Stimulated activated CD4-positive, alpha-beta T cell treated with anti-CD3 and anti-CD28 coated beads, TNF-alpha, amount 100 ng/mL, for 24 hours (primary cell): Measurements from ENCODE around the gene ISG20.

ENCODE experiments used
- DNase-seq, 3 experiments: peaks; one replicate each; pipeline ENCODE4 v3.0.0-alpha.2; 2020; ENCODE audit warnings: low read depth in 3 of 3

Gene ISG20

DNA sequence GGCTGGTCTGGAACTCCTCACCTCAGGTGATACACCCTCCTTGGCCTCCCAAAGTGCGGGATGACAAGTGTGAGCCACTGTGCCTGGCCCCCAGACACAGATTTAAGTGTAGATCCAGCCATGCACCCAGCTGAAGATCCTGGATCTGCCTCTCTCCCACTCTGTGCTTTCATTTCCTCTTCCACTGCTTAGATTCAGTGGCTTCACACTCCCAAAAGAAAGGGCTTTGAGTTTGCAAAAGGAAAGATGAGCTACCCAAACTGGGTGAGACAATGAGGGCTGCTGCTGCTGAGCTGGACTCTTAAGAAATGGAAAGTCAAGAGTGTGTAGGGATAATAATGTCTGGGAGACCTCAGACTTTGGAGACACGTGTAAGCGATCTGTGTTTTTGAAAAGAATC is 45.5 kb downstream of the ISG20 start:
- DNase-seq, result no peak

DNA sequence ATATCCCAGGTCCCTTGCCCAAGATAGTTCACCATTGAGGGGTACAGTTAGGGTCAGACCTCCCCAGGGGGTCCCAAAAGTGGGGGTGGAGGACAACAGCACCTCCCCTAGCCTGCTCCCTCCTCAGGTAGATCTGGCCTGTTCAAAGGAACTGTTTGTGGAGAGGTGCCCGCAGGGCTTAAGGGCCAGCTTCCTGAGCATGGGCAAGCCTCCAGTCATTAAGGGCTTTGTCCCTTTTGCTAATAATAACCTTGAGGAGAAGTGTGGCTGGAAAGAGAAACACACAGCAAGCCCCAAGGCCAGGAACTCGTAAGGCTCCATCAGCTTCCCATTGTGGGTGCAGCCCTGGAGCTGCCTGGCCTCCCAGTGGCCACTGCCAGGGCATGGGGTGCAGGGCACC is 47.4 kb downstream of the ISG20 start:
- DNase-seq, result no peak

DNA sequence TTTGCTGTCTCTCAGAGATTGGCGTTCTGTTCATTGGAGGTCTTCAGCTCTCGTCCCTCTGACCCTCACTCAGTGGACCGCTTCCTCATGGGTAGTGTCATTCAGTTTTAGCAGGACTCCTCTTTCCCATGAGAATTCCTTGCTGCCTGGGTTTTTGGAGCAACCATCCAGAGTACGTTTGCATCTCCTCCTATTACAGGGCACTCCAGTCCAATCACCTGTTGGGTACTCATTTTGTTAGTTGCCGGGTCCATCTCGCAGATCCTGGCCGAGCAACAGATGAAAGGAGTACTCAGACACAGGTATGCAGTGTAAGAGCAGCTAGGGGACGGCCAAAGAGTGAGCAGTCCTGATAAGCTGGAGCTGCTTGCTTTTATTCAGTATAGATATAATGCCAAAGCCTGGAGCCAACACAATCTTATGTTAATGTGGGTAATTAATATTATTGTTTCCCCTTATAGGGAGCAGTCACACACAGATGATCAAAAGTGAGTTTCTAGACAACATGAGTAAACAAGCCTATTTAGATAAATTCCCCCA is 49.6 kb downstream of the ISG20 start:
- no peak for DNase-seq

DNA sequence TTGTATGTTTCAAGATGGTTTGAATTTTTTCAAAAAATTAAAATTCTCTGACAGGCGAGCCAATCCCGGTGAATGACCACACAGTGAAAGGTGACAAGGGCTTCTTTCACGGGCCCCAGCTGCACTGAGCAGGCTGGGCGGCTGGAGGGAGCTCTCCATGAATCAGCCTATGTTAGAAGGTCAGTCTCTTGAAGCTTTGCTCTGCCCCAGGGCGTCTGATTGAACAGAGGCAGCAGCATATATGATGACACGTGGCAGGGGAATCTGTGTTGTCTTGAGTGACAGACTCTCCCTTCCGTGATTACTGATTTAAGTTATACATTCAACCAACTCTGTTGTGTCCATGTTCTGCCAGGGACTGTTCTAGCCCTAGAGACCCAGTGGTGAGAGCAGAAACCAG is 51.5 kb downstream of the ISG20 start:
- no peak for DNase-seq

DNA sequence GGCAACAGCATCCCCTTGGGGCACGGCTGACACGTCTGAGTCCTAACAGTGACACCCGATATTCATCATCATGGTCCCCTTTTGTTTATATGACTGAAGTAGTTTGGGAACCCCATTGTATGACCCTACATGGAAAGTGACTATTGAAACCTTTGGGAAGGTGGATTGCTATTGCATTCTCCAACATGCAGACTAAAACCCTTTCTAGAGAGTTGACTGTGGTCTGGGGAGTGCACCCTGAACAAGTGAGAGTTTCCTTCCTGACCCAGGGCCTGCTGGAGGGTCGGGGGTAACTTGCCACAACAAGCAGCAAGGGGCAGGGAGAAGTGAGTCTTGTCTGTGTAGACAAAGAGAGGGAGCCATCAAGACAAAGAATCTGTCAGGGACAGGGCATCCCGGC is 54.4 kb downstream of the ISG20 start:
- DNase-seq, result no peak

DNA sequence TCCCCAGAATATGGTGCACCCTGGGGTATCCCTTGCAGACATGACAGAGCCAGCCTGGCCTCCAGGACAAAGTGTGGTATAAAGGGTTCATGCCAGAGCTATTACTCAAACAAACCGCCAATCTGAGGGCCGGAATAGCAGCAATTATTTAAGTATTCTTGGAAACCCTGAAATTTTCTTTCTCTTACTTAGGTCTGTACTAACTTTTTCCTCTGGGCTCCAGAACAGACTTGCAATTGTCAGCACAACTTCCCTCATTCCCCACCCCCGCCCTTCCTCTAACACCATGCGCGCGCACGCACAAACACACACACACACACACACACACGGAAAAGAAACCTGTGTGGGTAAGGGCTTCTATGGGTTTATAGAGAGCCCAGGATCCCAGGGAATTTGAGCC is 56.3 kb downstream of the ISG20 start:
- DNase-seq, result no peak

DNA sequence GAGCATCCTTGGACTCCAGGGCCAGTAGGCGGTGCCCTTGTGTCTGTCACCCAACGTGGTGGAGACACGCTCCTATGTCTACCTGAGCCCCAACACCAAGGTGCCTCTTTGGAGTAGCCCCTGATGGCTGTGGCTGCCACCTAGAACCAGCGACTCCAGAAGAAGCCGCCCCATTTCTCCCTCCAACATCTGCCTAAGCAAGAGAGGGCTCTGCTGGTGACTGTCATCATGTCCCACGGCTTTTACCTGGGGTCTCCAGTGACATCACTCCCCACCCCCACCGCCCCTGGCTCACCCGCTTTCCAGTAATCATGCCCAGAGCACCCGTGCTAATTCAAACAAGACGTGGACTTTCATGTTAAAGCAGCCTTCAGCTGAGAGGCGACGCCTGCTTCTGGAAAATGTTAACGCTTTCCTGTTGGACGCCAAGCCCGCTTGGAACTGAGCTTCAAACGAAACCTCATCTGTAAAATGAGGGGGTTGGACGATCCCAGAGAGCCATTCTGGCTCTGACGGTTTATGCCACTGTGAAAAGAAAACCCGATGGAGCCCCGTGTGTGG is 57.0 kb downstream of the ISG20 start:
- no peak for DNase-seq

DNA sequence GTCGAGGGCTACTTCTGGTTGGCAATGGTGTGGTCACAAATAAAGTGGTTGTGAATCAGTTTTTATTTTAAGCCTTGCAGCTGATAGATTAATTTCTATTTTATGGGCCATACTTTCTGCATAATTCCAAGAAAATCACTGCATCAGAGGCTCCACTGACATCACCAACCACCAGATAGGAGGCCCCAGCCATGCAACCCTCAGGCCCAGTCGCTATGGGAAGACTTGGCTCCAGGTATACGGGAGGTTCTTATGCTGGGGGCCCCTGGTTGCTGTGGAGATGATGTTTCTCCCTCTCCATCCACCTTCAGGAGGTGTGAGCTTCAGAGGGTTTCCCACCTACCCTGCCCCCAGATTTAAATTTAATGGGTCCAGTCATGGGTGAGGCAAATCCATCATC is 57.4 kb downstream of the ISG20 start:
- DNase-seq, result no peak

DNA sequence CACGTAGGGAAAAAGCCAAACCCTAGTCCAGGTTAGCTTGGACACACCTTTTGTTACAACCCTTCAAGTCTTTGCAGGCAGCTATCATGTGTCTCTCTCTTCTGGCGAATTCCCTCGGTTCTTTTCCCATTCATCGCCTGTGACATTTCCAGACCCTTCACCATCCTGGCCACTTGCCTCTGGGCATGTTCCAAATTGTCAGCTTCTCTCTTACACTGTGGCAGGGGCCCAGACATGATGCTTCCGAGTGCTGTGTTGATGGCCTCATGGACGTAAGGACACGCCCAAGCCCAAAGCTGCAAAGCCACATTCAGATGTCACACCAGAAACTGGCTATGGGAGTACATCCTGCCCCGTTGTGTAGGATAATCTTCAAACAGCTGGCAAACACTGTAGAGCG is 58.5 kb downstream of the ISG20 start:
- no peak for DNase-seq

DNA sequence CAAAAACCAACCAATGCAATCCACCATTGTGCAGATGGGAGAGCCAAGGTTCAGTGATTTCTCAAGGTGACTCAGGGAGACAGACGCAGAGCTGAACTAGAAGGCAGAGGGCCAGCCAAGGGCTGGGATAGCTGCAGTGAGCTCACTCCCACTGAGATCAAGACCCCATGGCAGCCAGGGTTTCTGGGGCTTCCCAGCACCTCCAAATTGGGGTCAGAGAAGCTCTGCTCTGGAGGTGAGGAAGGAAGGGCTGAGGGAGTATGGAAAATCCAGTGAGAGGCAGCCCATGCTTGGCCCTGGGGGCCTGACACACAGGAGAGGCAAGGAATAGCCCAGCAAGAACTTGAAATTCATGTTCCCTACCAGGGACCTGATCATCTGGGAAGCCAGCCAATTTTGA is 61.0 kb downstream of the ISG20 start:
- DNase-seq, result no peak

DNA sequence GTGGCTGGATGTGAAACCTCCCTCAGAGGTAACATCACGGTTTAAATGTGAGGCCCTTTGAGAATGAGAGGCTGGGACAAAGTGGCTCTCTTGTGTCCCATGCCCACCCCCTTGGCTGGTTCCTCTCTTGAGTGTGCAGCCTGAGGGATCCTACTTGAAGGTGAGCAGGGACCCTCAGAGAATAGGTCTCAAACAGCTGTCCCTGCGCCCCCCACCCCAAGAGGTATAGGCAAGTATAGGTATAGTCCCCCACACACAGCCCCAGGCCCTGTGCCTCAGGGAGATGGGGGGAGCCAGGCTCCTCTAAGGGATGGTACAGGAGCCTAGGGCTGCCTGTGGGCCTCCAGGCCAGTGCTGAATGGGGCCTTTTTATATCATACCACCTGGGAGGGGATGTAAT is 61.9 kb downstream of the ISG20 start:
- DNase-seq, result no peak

DNA sequence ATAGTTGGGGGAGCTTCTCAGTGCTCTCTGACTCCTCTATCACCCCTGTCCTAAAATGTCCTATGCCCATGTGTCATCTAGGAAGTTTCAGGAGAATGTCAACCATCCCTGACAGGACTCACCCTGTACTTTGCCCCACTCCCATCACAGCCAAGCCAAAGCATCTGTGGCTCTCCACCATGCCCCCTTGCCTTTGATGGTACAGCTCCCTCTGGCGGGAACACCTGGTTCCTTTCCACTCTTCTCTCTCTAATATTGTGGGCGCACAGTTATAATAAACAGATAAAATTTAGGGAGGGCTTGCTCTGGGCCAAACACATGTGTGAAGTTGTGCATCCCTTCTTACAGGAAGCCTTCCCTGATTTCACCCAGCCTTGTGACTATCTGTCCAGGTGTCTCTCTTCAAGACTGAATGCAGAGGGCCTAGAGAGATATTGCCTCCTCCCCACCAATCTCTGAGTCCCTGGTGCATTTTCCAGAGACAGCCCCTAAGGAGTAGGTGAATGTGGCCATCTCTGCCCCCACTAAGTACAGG is 62.8 kb downstream of the ISG20 start:
- no peak for DNase-seq

DNA sequence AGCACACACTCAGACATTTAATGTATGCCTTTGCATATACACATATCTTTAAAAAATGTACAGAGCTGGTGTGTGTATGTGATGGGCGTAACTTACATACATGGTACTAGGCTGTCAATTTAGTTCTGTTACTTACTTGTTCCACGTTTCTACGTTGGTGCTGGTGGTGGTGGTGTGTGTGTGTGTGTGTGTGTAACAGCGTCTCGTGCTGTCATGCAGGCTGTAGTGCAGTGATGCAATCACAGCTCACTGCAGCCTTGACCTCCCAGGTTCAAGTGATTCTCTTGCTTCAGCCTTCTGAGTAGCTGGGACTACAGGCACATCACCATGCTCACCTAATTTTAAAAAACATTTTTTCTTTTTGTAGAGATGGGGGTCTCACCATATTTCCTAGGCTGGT is 64.2 kb downstream of the ISG20 start:
- no peak for DNase-seq

DNA sequence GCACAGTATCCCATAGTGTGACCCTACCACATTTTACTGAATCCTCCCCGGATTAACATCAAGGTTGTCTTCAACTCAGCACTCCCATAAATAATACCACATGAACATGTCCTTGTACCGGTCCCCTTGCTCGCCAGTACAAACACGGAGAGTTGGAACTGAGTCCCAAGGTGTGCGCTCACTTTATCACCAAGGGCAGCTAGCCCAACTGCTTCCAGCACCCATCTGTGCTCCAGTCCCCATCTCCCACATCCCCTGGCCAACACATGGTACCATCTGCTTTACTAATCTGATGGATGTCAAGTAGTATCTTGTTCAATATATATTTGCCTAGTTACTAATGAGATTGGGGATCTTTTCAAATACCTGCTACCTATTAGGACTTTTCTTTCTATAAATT is 64.7 kb downstream of the ISG20 start:
- no peak for DNase-seq

DNA sequence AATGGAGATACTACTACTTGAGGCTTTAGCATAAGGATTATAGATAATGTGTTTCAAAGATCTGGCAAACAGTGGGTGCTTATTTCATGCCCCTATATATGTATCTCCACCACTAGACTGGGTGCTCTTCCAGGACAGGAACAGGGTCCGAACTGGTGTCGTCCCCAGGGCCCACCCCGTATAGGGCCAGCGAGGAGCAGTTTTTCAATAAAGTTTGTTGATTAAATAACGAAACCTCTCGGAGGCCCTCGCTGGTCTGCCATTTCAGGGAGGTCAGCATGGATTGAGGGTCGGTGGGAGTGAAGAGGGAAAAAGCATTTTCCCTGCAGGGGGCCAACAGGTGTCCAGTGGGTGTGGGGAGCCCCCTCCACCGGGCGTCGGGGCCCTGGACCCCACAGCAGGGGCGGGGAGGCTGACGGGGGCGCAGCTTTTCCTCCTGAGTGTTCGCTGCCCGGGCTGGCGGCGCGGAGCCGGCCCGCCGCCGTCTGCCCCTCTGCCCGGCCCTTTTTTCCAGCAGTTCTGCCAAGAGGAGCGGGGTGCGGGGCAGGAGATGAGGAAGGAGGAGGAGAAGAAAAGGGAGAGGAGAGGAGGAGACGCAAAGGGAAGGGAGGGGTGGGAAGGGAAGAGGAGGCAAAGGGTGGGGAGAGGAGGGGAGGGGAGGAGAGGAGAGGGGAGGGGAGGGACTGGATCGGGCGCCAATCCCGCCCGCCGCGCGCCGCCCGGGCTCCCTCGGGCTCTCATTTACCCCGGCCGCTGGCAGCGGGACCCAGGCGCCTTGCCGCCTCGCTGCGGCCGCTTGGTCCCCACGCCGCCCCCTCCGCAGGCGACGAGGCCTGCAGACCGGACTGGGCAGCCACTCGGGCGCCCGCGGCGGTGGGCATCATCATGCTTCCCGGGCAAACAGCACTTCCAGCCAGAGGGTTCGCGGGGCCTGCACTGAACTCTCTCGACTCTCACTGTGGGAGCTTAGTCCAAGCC is 66.3 kb downstream of the ISG20 start:
- no peak for DNase-seq

DNA sequence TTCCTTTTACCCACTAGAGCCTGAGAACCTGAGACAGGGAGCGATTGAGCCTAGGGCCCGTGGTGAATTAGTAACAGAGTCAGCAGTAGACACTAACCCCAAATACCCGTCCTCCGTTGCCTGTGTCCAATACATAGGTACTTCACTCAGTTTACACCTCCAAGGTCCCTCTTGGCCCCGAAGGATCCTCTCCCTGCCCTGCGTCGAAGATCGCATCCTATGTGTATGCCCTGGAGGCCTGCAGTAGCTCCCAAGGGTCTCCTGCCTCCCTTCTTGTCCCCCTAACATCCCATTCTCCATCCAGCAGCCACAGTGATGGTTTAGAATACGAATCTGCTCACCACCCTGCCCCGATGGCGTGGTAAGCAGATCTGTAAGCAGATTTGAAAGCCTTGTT is 67.0 kb downstream of the ISG20 start:
- no peak for DNase-seq
